Skin of body (tissue), 2 donors: Measurements from ENCODE around the gene DNAJC13. TPM values are rescaled to one million over a fixed set of nuclear protein-coding genes. Genes with fewer than 3 reads are reported as not detected.
A peak's percentile ranks its signal among the peaks of the same experiment; 100 is the strongest.
"Not testable (repeated sequence)": the region's sequence is repeated elsewhere in the genome, so short reads cannot be mapped to it uniquely, and the experiment has no call there.

ENCODE experiments used
- DNase-seq: peaks from one replicate; lab custom pipeline; 2025; lab: John Stamatoyannopoulos, UW
- total RNA-seq: library from RNA; depleted of rRNA; stranded (reverse); fragments of >200 nt; gene quantifications from one replicate; pipeline ENCODE4 v1.2.3, GENCODE V29; 2014

The DNAJC13 gene
- total RNA-seq, 1 donor from 2014 or later, result 56.8 TPM

DNA sequence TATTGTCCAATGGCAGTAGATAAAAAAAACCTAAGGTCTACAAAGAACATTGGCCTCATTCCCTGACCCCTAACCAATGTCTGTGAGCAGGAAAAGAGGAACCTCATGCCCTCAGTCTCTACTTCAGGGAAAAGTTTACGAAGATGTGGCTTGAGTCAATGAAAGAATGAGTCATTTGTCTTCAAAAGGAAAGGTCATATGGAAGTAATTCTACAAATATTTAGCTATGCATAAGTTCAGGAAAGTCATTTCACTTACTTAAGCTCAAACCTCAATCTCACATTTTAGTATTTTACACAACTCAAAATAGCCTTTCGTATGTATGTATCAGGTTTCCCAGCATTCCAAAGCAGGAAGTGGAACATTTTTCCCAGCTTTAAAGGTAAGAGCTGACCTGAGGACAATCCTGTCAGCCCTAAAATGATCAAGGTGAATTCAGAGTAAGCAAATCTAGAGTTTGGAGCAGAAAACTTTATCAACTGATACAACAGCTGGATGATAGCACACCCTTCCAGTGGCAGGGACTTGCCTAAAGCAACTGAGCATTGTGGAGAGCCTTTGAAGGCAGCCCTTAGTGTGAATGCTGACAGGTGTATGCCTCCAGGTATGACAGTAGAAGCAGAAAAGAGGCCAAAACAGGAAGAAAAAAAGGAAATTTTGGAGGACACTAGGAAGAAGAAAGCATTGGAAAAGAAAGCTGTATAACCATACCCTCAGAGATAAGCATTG lies 125.9 kb downstream of the DNAJC13 start:
- peak; percentile 81 for DNase-seq

- DNase-seq, result no peak
Measured at GRCh38 chr3:132544130-132544529, 126.8 kb downstream of the DNAJC13 start.

DNA sequence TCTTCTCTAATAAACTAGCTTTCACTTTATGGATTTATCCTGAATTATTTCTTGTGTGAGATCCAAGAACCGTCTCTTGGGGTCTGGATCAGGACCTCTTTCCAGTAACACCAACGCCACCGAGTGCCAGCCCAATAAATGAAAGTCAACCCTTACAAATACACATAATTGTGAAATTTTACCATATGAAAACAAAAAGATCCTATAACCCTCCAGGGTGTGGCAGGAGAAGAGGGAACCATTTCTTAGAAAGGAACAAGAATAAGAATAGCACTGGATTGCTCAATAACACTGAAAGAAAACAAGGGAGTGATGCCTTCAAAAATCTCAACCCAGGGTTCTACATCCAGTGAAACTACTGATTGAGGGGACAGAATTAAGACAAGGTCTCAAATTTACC lies 128.2 kb downstream of the DNAJC13 start:
- no peak for DNase-seq

- no peak for DNase-seq
Measured at GRCh38 chr3:132549169-132549568, 131.9 kb downstream of the DNAJC13 start.

DNA sequence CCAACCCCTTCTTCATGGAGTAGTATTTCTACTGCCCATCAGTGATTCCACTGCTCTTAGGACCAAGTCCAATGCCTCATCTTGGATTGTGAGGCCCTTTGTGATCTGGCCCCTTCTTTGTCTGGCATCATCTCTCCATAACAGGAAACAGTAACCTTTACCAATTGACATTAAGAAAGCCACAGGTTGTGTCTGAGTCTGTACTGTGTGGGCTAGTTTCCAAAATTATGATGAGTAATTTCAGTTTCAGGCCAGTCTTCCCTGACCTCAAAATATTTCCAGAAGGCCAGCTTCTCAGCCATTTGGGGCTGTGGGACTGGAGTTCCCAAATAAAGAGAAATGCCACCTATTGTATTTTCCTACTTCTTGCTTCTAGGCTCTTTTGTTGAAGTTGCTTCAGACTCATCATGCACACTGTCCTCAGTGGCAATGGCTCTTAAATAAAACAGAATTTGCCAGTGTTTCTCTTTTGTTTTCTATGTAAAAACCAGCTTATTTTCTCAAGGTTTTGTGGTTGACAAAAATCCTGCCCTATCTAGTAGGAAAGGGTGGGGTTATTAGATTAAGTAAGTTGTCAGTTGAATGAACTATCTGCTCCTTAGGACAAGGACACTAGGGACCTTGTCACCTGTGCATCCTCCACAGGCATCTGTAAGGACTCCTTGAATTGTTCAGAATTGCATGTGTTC lies 132.7 kb downstream of the DNAJC13 start:
- DNase-seq, result no peak

GRCh38 chr3:132550579-132551305 lies 133.4 kb downstream of the DNAJC13 start:
- DNase-seq, result no peak

DNA sequence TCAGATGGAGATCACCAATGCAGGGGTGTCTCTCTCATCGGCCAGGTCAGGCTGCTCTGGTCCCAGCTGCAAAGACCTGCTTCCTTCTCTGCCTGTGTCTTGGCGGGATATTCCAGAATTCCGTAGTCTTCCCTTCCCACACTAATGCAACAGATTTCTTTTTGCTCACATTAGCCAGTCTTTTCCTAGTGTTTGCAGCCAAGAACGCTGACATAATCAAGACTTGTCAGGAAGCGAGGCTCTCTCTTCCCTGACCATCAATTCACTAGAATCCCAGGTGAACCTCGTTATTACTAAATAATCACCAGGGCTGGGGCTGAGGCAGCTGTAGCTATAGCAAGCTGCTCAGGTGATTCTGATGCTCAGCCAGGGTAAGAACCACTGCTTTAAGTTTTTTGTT lies 136.5 kb downstream of the DNAJC13 start:
- peak; percentile 83 for DNase-seq

DNA sequence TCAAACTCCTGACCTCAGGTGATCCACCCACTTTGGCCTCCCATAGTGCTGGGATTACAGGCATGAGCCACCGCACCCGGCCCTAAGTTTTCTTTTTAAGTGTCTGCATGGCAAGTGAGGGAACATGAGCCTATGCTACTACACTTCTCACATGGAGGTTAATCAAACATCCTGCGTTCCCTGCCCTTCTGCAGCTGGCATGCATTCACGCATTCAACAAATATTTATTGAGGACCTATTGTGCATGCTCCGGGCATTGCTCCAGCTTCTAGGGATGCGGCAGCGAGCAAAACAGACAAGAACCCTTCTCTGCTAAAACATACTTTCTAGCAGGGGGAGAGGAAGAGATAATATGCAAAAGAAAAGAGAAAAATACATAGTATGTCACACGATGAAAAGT lies 137.1 kb downstream of the DNAJC13 start:
- no peak for DNase-seq

DNA sequence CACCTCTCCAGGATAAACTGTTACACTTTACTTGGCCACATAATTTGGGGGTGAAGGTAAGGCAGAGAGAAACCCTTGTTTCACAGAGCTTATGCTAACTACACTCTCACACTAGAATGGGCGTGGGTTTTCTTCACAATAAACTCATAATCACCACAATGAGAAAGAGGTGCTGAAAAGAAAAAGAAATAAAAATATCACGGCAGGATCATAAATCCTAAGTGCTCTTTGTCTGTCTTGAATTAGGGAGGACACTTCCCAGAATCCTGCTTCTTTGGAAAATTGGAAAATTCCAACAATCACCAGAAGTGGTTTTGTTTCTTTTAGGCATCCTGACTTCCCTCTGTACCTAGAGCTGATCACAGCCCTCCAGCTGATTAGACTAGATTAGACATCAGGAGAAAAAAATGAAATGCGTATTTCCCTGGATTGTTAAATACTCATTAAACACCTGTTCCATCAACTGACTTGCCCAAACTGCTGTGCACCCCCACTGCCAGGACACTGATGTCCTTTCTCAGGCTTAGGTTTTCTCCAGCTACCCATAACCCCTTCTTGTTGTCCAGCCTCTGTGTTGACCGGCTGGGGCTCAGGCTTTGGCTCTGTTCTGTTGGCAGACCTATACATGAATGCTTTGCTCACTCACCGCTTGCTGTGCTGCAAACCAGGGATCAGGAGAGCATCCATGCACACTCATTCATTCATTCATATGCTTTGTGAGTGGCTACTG lies 138.2 kb downstream of the DNAJC13 start:
- DNase-seq, result peak; percentile 57

GRCh38 chr3:132556036-132556386 lies 138.7 kb downstream of the DNAJC13 start:
- DNase-seq, result not testable (repeated sequence)

GRCh38 chr3:132556508-132557159 lies 139.3 kb downstream of the DNAJC13 start:
- peak; percentile 89 for DNase-seq

GRCh38 chr3:132561003-132561402 lies 143.7 kb downstream of the DNAJC13 start:
- no peak for DNase-seq

GRCh38 chr3:132563420-132564069 lies 146.2 kb downstream of the DNAJC13 start:
- peak; percentile 95 for DNase-seq

GRCh38 chr3:132564070-132564465 lies 146.8 kb downstream of the DNAJC13 start:
- DNase-seq, result no peak

GRCh38 chr3:132568422-132568821 lies 151.1 kb downstream of the DNAJC13 start:
- DNase-seq, result no peak

GRCh38 chr3:132569153-132569552 lies 151.9 kb downstream of the DNAJC13 start:
- DNase-seq, result peak; percentile 84

DNA sequence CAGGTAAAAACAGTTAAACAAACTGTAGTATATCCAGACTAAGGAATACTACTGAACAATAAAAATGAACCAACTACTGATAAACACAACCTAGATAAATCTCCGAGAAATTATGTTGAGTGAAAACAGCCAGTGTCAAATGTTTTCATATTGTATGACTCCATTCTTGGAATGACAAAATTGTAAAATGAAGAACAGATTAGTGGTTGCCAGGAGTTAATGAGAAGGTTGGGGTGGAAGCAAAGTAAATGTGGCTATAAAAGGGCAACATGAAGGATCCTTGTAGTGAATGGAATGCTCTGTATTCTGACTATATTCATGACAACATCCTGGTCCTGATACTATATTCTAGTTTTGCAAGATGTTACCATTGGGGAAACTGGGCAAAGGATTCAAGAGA lies 152.3 kb downstream of the DNAJC13 start:
- DNase-seq, result peak; percentile 83

DNA sequence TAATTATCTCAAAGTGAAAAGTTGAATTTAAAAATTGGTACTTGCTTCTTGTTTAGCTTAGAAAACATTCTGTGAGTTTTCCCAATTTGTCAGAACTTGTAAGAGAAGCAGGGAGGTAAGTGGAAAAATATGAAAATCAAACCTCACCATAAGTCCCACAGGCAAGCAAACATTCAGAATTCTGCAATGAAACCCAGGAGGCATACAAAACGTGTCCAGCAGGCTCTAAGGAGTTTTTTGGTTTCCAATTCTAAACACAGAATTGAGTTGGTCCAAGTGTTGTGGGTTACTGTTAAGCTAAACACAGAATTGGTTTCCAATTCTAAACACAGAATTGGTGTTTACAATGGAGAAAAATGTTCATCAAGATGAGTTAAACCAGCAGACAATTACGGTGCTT lies 152.7 kb downstream of the DNAJC13 start:
- DNase-seq, result peak; percentile 27

DNA sequence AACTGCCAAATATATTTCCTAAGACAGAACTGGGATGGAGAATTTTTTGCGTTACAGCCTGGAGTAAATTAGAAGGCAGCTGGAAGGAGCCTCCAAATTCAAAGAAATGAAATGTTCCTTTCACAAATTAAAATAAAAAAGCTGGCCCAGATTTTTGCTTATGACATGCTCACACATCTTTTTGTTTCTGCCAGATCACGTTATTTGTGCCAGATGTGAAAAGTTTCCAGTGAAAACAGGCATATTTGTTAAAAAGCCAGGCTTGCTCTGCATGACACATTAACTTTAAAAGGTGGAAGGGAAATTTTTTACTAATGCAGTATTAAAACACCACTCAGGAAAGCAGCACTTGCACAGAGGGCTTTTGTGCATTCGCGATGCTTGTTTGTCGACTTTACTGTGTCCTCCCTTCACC lies 156.5 kb downstream of the DNAJC13 start:
- DNase-seq, result peak; percentile 96

- DNase-seq, result no peak
Measured at GRCh38 chr3:132587401-132587800, 170.1 kb downstream of the DNAJC13 start.
